Activated CD4-positive, alpha-beta T cell treated with anti-CD3 and anti-CD28 coated beads for 4 hours (primary cell): ENCODE measurements around the gene PMFBP1.
"Not testable (repeated sequence)": the region's sequence is repeated elsewhere in the genome, so short reads cannot be mapped to it uniquely, and the experiment has no call there.

Source experiments
- DNase-seq, 2 donors: peaks; one replicate each; pipeline ENCODE4 v3.0.0-alpha.2; 2020

Gene PMFBP1

GRCh38 chr16:72104905-72105304, 67.0 kb downstream of the PMFBP1 start:
- DNase-seq: no peak

- no peak for DNase-seq
Measured at GRCh38 chr16:72101195-72101594, 70.8 kb downstream of the PMFBP1 start.

- DNase-seq: peak; percentile 11 to 25
Measured at GRCh38 chr16:72099377-72099818, 72.6 kb downstream of the PMFBP1 start.

GRCh38 chr16:72098936-72099335, 73.0 kb downstream of the PMFBP1 start:
- no peak for DNase-seq

GRCh38 chr16:72094266-72094610, 77.7 kb downstream of the PMFBP1 start:
- DNase-seq: peak; percentile 58 to 72

GRCh38 chr16:72093448-72094265, 78.3 kb downstream of the PMFBP1 start, which contains the start of the genes DHX38 and TXNL4B:
Gene DHX38, plus strand, starts transcription at chr16:72093847. Its CDS starts 2,311 bp downstream, at chr16:72096158.
Gene TXNL4B, minus strand, starts transcription at chr16:72093620. Its CDS starts 2,871 bp downstream, at chr16:72090749.
- peak; percentile 88 to 90 for DNase-seq

GRCh38 chr16:72092832-72093447, 79.0 kb downstream of the PMFBP1 start:
- DNase-seq: no peak

GRCh38 chr16:72091217-72091616, 80.7 kb downstream of the PMFBP1 start:
- no peak for DNase-seq

GRCh38 chr16:72085002-72085401, 87.0 kb downstream of the PMFBP1 start:
- no peak for DNase-seq

GRCh38 chr16:72084445-72084844, 87.5 kb downstream of the PMFBP1 start:
- DNase-seq: no peak

GRCh38 chr16:72083778-72084404, 88.1 kb downstream of the PMFBP1 start:
- DNase-seq: no peak

- not testable (repeated sequence) for DNase-seq
Measured at GRCh38 chr16:72076991-72077706, 94.8 kb downstream of the PMFBP1 start.

- DNase-seq: not testable (repeated sequence)
Measured at GRCh38 chr16:72075067-72075466, 96.9 kb downstream of the PMFBP1 start.

- DNase-seq: no peak
Measured at GRCh38 chr16:72073560-72074230, 98.3 kb downstream of the PMFBP1 start.

GRCh38 chr16:72072514-72073342, 99.2 kb downstream of the PMFBP1 start:
- no peak for DNase-seq
